Activated B cell treated with CpG ODN at 0.5 μM for 24 hours (primary cell): ENCODE data around the gene GPD2. TPM values are rescaled to one million over a fixed set of nuclear protein-coding genes. Genes with fewer than 3 reads are reported as not detected.

Source experiments
- ATAC-seq: fragments of 200-7000 bp; cut with Tn5 transposase; one replicate; pipeline ENCODE4 v1.10.0; 2021; ENCODE audit warnings: low read depth, mild to moderate bottlenecking, moderate library complexity
- CTCF ChIA-PET: fragments of 350-600 bp; sonication (Branson Sonifier 250); formaldehyde crosslinking; loops from one replicate; lab custom pipeline; 2021; ENCODE audit warnings: antibody characterized with exemption; lab: Charles Lee
- POLR2A ChIA-PET: fragments of 350-600 bp; sonication (Branson Sonifier 250); formaldehyde crosslinking; loops from one replicate; lab custom pipeline; 2021; ENCODE audit warnings: antibody characterized with exemption; lab: Charles Lee
- DNase-seq: peaks from one replicate; pipeline ENCODE4 v3.0.0; 2022
- H3K27ac Mint-ChIP-seq: one replicate; pipeline ENCODE4 v1.8.0; 2020; ENCODE audit warnings: mixed read lengths
- H3K27me3 Mint-ChIP-seq: one replicate; pipeline ENCODE4 v1.8.0; 2021; ENCODE audit warnings: mixed read lengths
- H3K36me3 Mint-ChIP-seq: one replicate; pipeline ENCODE4 v1.8.0; 2021; ENCODE audit warnings: low read depth, mixed read lengths
- H3K4me1 Mint-ChIP-seq: one replicate; pipeline ENCODE4 v1.8.0; 2021; ENCODE audit warnings: mixed read lengths
- H3K4me3 Mint-ChIP-seq: one replicate; pipeline ENCODE4 v1.8.0; 2020; ENCODE audit warnings: mild to moderate bottlenecking, mixed read lengths
- H3K9me3 Mint-ChIP-seq: one replicate; pipeline ENCODE4 v1.8.0; 2020; ENCODE audit warnings: mixed read lengths
- CTCF ChIP-seq: fragments of 200-600 bp; IDR thresholded peaks from one replicate; pipeline ENCODE4 v1.8.0; 2022; ENCODE audit warnings: antibody characterized with exemption, mild to moderate bottlenecking
- intact Hi-C: fragments of 100-400 bp; cut with micrococcal nuclease; formaldehyde crosslinking; loops from one replicate; pipeline ENCODE4 v1.15.1; 2024
- total RNA-seq: library from RNA; stranded (reverse); gene quantifications from 2 replicates; pipeline ENCODE4 v1.2.3, GENCODE V29; 2022

Gene GPD2
- total RNA-seq, 1 donor from 2014 or later = 17.8 TPM

- POLR2A ChIA-PET = no interaction called here
- Mint-ChIP-seq H3K36me3 (peaks cover 6% of the 10 kb centered on the region), H3K4me3 (no peak overlapping the region), H3K27ac (no peak overlapping the region), H3K4me1 (peaks cover 20% of the 10 kb centered on the region), H3K27me3 (no peaks in the 10 kb centered on the region), H3K9me3 (no peaks in the 10 kb centered on the region)
- TF ChIP-seq CTCF = no peak
- no peak for DNase-seq
- ATAC-seq = no peak
- intact Hi-C loops = loop anchor here (2.0 kb wide), 1 partner anchor 14 kb away; no protein-coding TSS in a partner anchor
- CTCF ChIA-PET = no interaction called here
Observed at GRCh38 chr2:156486614-156487013, 50.4 kb downstream of the GPD2 start.

GRCh38 chr2:156489195-156489594, 53.0 kb downstream of the GPD2 start:
- POLR2A ChIA-PET = no interaction called here
- H3K9me3 Mint-ChIP-seq = no peaks in the 10 kb centered on the region
- intact Hi-C loops = no loop called here

DNA sequence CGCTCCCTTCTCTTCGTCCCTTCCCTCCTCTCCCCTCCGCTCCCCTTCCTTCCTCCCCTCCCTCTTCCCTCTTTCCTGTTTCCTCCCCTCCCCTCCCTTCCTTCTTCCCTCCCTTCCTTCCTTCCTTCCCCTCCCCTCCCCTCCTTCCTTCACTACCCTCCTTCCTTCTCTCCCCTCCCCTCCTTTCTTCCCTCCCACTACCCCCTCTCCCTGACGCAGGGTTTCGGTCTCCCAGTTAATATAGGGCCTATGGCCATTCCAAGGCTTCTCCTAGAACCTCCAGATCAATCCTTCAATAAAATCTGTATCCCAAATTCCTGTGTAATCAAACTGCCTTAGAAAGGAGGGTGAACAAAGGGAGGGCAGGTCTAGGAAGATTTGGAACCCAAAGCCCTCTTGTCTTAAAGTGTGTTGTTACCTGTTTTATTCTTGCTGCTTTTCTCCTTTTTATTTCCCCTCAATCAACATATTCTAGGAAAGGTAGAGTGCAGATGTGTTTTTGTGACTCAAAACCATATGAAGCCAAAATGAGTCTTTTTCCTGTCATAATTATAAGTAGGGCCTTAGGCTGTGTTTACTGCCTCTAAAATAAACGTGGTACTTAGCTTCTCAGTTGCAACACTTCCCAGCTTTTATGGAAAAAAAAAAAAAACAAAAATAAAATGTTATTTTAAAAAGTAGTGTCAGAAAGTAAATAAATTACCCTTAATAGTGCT, 53.7 kb downstream of the GPD2 start:
- Mint-ChIP-seq H3K27ac (no peak overlapping the region), H3K27me3 (no peaks in the 10 kb centered on the region)
- no peak for ATAC-seq

More at GRCh38 chr2:156489195-156489594, 53.0 kb downstream of the GPD2 start:
- DNase-seq (no peak), ATAC-seq (no peak)
- no peaks in the 10 kb centered on the region for H3K27me3 Mint-ChIP-seq
- CTCF ChIA-PET = no interaction called here
- H3K4me3 Mint-ChIP-seq = no peak overlapping the region
- no peak overlapping the region for H3K27ac Mint-ChIP-seq
- peaks cover 21% of the 10 kb centered on the region for H3K4me1 Mint-ChIP-seq
- H3K36me3 Mint-ChIP-seq = peaks cover 2% of the 10 kb centered on the region
- no peak for TF ChIP-seq CTCF

GRCh38 chr2:156490466-156490840, 54.3 kb downstream of the GPD2 start:
- DNase-seq (no peak), ATAC-seq (no peak)
- H3K4me1 Mint-ChIP-seq = peaks cover 21% of the 10 kb centered on the region
- intact Hi-C loops = no loop called here
- TF ChIP-seq CTCF = no peak
- no peaks in the 10 kb centered on the region for H3K27me3 Mint-ChIP-seq
- H3K4me3 Mint-ChIP-seq = no peak overlapping the region
- POLR2A ChIA-PET = no interaction called here
- no peaks in the 10 kb centered on the region for H3K9me3 Mint-ChIP-seq
- H3K27ac Mint-ChIP-seq = no peak overlapping the region
- peaks cover 2% of the 10 kb centered on the region for H3K36me3 Mint-ChIP-seq
- CTCF ChIA-PET = no interaction called here

More for the DNA sequence above, 53.7 kb downstream of the GPD2 start:
- no peak for TF ChIP-seq CTCF
- POLR2A ChIA-PET = no interaction called here
- CTCF ChIA-PET = no interaction called here
- Mint-ChIP-seq H3K4me1 (peaks cover 21% of the 10 kb centered on the region), H3K9me3 (no peaks in the 10 kb centered on the region), H3K4me3 (no peak overlapping the region), H3K36me3 (peaks cover under 1% of the 10 kb centered on the region)
- intact Hi-C loops = no loop called here
- DNase-seq = no peak

- ChIA-PET CTCF (no interaction called here), POLR2A (no interaction called here)
- intact Hi-C loops = no loop called here
- DNase-seq (no peak), ATAC-seq (no peak)
- H3K4me1 Mint-ChIP-seq = peaks cover 21% of the 10 kb centered on the region
- no peaks in the 10 kb centered on the region for H3K9me3 Mint-ChIP-seq
- TF ChIP-seq CTCF = no peak
- H3K36me3 Mint-ChIP-seq = peaks cover 3% of the 10 kb centered on the region
- no peaks in the 10 kb centered on the region for H3K27me3 Mint-ChIP-seq
- no peak overlapping the region for H3K27ac Mint-ChIP-seq
- no peak overlapping the region for H3K4me3 Mint-ChIP-seq
Observed at GRCh38 chr2:156491176-156491575, 55.0 kb downstream of the GPD2 start.
